NCI-H524 treated with DMSO at 0.1 percent for 48 hours (cell line): ENCODE results near the gene SPP1.
A peak's percentile ranks its signal among the peaks of the same experiment; 100 is the strongest.
"Not testable (repeated sequence)": the region's sequence is repeated elsewhere in the genome, so short reads cannot be mapped to it uniquely, and the experiment has no call there.

Source experiments
- DNase-seq: peaks from one replicate; lab custom pipeline; 2025; lab: John Stamatoyannopoulos, UW

The SPP1 gene

GRCh38 chr4:87975466-87975865 lies at the start of gene SPP1:
SPP1 (plus strand) TSS chr4:87975714; CDS start chr4:87976896, 1,182 bp downstream.
- no peak for DNase-seq

GRCh38 chr4:87926554-87927098 lies 48.9 kb upstream of the SPP1 start:
- no peak for DNase-seq

GRCh38 chr4:87930629-87931028 lies 44.9 kb upstream of the SPP1 start:
- DNase-seq = no peak

- no peak for DNase-seq
Measured at GRCh38 chr4:87931932-87932331, 43.6 kb upstream of the SPP1 start.

- no peak for DNase-seq
Measured at GRCh38 chr4:87932718-87933141, 42.8 kb upstream of the SPP1 start.

- no peak for DNase-seq
Measured at GRCh38 chr4:87933337-87933736, 42.2 kb upstream of the SPP1 start.

GRCh38 chr4:87934157-87934704 lies 41.3 kb upstream of the SPP1 start:
- DNase-seq = no peak

- DNase-seq = no peak
Measured at GRCh38 chr4:87934973-87935372, 40.5 kb upstream of the SPP1 start.

GRCh38 chr4:87935954-87936353 lies 39.6 kb upstream of the SPP1 start:
- not testable (repeated sequence) for DNase-seq

- DNase-seq = no peak
Measured at GRCh38 chr4:87937523-87937922, 38.0 kb upstream of the SPP1 start.

- no peak for DNase-seq
Measured at GRCh38 chr4:87938746-87939145, 36.8 kb upstream of the SPP1 start.

GRCh38 chr4:87939978-87940690 lies 35.4 kb upstream of the SPP1 start:
- no peak for DNase-seq

GRCh38 chr4:87940809-87941208 lies 34.7 kb upstream of the SPP1 start:
- not testable (repeated sequence) for DNase-seq

- no peak for DNase-seq
Measured at GRCh38 chr4:87941537-87942392, 33.7 kb upstream of the SPP1 start.

GRCh38 chr4:87943660-87944149 lies 31.8 kb upstream of the SPP1 start:
- DNase-seq = no peak

GRCh38 chr4:87944967-87945366 lies 30.5 kb upstream of the SPP1 start:
- DNase-seq = no peak

GRCh38 chr4:87946766-87947165 lies 28.7 kb upstream of the SPP1 start:
- DNase-seq = no peak

- peak; percentile 51 for DNase-seq
Measured at GRCh38 chr4:87947381-87948160, 27.9 kb upstream of the SPP1 start.

- no peak for DNase-seq
Measured at GRCh38 chr4:87949961-87950360, 25.6 kb upstream of the SPP1 start.

- DNase-seq = no peak
Measured at GRCh38 chr4:87950493-87950892, 25.0 kb upstream of the SPP1 start.

GRCh38 chr4:87950936-87951511 lies 24.5 kb upstream of the SPP1 start:
- DNase-seq = no peak
